Measurements from ENCODE around the gene FMN1. TPM values are rescaled to one million over a fixed set of nuclear protein-coding genes. Genes with fewer than 3 reads are reported as not detected.

FMN1 gene
- polyA plus RNA-seq, 3 donors, result 0.28 to 3.7 (median 0.34) TPM

DNA sequence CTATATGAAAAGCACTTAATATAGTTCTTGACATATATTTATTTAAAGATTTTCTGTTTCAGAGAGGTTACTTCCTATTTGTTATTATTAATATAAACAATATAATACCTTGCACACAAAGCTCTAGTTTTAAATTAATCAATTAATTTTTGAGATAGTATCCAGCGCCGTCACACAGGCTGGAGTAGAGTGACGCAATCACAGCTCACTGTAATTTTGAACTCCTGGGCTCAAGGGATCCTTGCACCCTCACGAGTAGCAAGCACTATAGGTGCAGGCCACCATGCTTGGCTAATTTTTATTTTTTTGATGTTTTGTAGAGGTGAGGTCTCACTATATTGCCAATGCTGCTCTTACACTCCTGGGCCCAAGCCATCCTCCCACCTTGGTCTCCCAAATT, 267.4 kb downstream of the FMN1 start:
- Histone ChIP-seq H3K9ac (ENCODE audit: insufficient read depth, low read length, poor library complexity, severe bottlenecking) (no peak overlapping the region), H3K36me3 (replicated peaks in 1 of 2; ENCODE audit: control insufficient read depth in 1 of 2, insufficient read depth in 2 of 2, low read length in 2 of 2) (no peaks in the 10 kb centered on the region), H3K9me3 (replicated peaks in 1 of 2; ENCODE audit: control insufficient read depth in 1 of 2, insufficient read depth in 1 of 2, low read length in 2 of 2) (no peaks in the 10 kb centered on the region), H4K20me1 (ENCODE audit: insufficient read depth, low read length) (no peaks in the 10 kb centered on the region), H3K4me2 (replicated peaks; ENCODE audit: extremely low read depth, low read length, poor library complexity, severe bottlenecking) (no peak overlapping the region), H3K27ac (ENCODE audit: low read depth in 1 of 2, low read length in 2 of 2) (no peak overlapping the region), H3K27me3 (ENCODE audit: control insufficient read depth in 2 of 2, insufficient read depth in 2 of 2, low read length in 2 of 2) (no peaks in the 10 kb centered on the region), H3K4me1 (ENCODE audit: control insufficient read depth in 1 of 2, insufficient read depth in 2 of 2, low read length in 2 of 2) (no peaks in the 10 kb centered on the region), H3K4me3 (replicated peaks in 1 of 3; ENCODE audit: low read depth in 2 of 3, low read length in 3 of 3) (no peak overlapping the region), H3K79me2 (ENCODE audit: insufficient read depth, low read length) (no peaks in the 10 kb centered on the region), H2AFZ (ENCODE audit: insufficient read depth, low read depth, low read length, poor library complexity, severe bottlenecking) (no peak overlapping the region)
- 88% methylated on average over 3 of the region's 4 CpGs for WGBS (ENCODE audit: insufficient coverage)
- peaks cover 0 to 21% of the 10 kb centered on the region in 2 donors for H3K36me3 Mint-ChIP-seq
- intact Hi-C loops (cut with micrococcal nuclease), result no loop called here
- H3K4me3 Mint-ChIP-seq, result no peak overlapping the region
- H3K27me3 Mint-ChIP-seq (ENCODE audit: low read depth in 3 of 3), result peaks cover 5 to 7% (median 6%) of the 10 kb centered on the region in 3 donors
- H3K27ac Mint-ChIP-seq, result no peak overlapping the region
- TF ChIP-seq, protein P1, sequence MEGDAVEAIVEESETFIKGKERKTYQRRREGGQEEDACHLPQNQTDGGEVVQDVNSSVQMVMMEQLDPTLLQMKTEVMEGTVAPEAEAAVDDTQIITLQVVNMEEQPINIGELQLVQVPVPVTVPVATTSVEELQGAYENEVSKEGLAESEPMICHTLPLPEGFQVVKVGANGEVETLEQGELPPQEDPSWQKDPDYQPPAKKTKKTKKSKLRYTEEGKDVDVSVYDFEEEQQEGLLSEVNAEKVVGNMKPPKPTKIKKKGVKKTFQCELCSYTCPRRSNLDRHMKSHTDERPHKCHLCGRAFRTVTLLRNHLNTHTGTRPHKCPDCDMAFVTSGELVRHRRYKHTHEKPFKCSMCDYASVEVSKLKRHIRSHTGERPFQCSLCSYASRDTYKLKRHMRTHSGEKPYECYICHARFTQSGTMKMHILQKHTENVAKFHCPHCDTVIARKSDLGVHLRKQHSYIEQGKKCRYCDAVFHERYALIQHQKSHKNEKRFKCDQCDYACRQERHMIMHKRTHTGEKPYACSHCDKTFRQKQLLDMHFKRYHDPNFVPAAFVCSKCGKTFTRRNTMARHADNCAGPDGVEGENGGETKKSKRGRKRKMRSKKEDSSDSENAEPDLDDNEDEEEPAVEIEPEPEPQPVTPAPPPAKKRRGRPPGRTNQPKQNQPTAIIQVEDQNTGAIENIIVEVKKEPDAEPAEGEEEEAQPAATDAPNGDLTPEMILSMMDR (IDR thresholded peaks at IDR 0.05), result no peak
- H3K4me1 Mint-ChIP-seq, result no peaks in the 10 kb centered on the region
- no peak for DNase-seq
- no peaks in the 10 kb centered on the region for H3K9me3 Mint-ChIP-seq

DNA sequence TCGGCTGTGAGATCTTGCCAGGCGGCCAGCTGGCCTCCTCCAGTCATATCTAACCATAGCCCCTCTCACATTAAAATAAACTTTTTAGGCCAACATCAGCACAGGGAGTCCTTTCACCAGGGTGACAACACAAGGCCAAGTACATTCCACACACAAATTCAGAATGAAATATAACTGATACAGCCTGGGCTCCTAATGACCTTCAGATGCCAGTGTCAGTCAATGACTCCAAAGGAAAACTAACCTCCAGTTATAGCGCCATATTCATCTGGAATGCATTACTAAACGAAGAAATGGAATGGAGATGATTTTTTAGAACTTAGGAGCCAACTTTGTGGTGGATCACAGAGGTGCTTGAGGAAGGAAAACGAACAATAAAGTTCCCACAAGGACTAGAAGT, 271.3 kb downstream of the FMN1 start:
- Mint-ChIP-seq H3K4me1 (no peaks in the 10 kb centered on the region), H3K27ac (no peak overlapping the region), H3K9me3 (no peaks in the 10 kb centered on the region), H3K4me3 (no peak overlapping the region), H3K27me3 (ENCODE audit: low read depth in 3 of 3) (peaks cover 0 to 7% (median 3%) of the 10 kb centered on the region in 3 donors), H3K36me3 (peaks cover 0 to 28% of the 10 kb centered on the region in 2 donors)
- WGBS (ENCODE audit: insufficient coverage), result 98% methylated on average over 4 of the region's 5 CpGs
- intact Hi-C loops (cut with micrococcal nuclease), result no loop called here
- Histone ChIP-seq H4K20me1 (ENCODE audit: insufficient read depth, low read length) (no peaks in the 10 kb centered on the region), H3K4me2 (replicated peaks; ENCODE audit: extremely low read depth, low read length, poor library complexity, severe bottlenecking) (no peak overlapping the region), H3K79me2 (ENCODE audit: insufficient read depth, low read length) (no peaks in the 10 kb centered on the region), H3K27ac (ENCODE audit: low read depth in 1 of 2, low read length in 2 of 2) (no peak overlapping the region), H3K36me3 (replicated peaks in 1 of 2; ENCODE audit: control insufficient read depth in 1 of 2, insufficient read depth in 2 of 2, low read length in 2 of 2) (no peaks in the 10 kb centered on the region), H3K9ac (ENCODE audit: insufficient read depth, low read length, poor library complexity, severe bottlenecking) (no peak overlapping the region), H3K4me1 (ENCODE audit: control insufficient read depth in 1 of 2, insufficient read depth in 2 of 2, low read length in 2 of 2) (no peaks in the 10 kb centered on the region), H3K9me3 (replicated peaks in 1 of 2; ENCODE audit: control insufficient read depth in 1 of 2, insufficient read depth in 1 of 2, low read length in 2 of 2) (no peaks in the 10 kb centered on the region), H2AFZ (ENCODE audit: insufficient read depth, low read depth, low read length, poor library complexity, severe bottlenecking) (no peak overlapping the region), H3K27me3 (ENCODE audit: control insufficient read depth in 2 of 2, insufficient read depth in 2 of 2, low read length in 2 of 2) (no peaks in the 10 kb centered on the region), H3K4me3 (replicated peaks in 1 of 3; ENCODE audit: low read depth in 2 of 3, low read length in 3 of 3) (no peak overlapping the region)
- TF ChIP-seq, protein P1 (IDR thresholded peaks at IDR 0.05), result no peak
- DNase-seq, result no peak
